Colonic mucosa (tissue), 4 donors: ENCODE data around the gene ZCCHC2. TPM values are rescaled to one million over a fixed set of nuclear protein-coding genes. Genes with fewer than 3 reads are reported as not detected.

Experiments used
- DNase-seq: peaks from one replicate; pipeline ENCODE4 v3.0.0-alpha.2; 2020
- H3K27ac ChIP-seq: fragments of 200-600 bp; one replicate; pipeline ENCODE4 v1.8.0; 2021
- H3K27me3 ChIP-seq: fragments of 200-600 bp; one replicate; pipeline ENCODE4 v1.8.0; 2021
- H3K36me3 ChIP-seq: fragments of 200-600 bp; one replicate; pipeline ENCODE4 v1.8.0; 2021
- H3K4me1 ChIP-seq: fragments of 200-600 bp; one replicate; pipeline ENCODE4 v1.8.0; 2021; ENCODE audit warnings: mild to moderate bottlenecking
- H3K4me3 ChIP-seq: fragments of 200-600 bp; one replicate; pipeline ENCODE4 v1.8.0; 2021
- H3K9ac ChIP-seq, 2 donors: one replicate each; pipeline ENCODE4 v1.7.0; 2013; ENCODE audit warnings: control low read depth in 2 of 2, low read depth in 2 of 2, low read length in 2 of 2
- H3K9me3 ChIP-seq: fragments of 200-600 bp; one replicate; pipeline ENCODE4 v1.8.0; 2021
- intact Hi-C: fragments of 100-400 bp; cut with DNase I; formaldehyde crosslinking; loops from one replicate; pipeline ENCODE4 v1.14.1; 2022
- total RNA-seq, 2 donors: library from RNA; stranded (reverse); fragmentation: NEBNext Ultra II Directional in 1 of 2; extraction: Animal tissue kit (Norgen Biotek cat#: 25700) in 1 of 2; gene quantifications; one replicate each; pipeline ENCODE4 v1.2.1, GENCODE V29; 2021
- TF ChIP-seq, protein P1 (sequence below): fragments of 200-600 bp; IDR thresholded peaks from one replicate; pipeline ENCODE4 v1.8.0; 2022; ENCODE audit warnings: antibody characterized with exemption, mild to moderate bottlenecking
- donor health status: healthy.
- donor health status: DM: no; HTN: no; CAD: no.
- donor health status: DM: no; HTN: no; CAD: no.

ZCCHC2 gene
- total RNA-seq, 2 donors from 2014 or later: 24.7 to 25.7 TPM

- intact Hi-C loops: no loop called here
- TF ChIP-seq, protein P1, sequence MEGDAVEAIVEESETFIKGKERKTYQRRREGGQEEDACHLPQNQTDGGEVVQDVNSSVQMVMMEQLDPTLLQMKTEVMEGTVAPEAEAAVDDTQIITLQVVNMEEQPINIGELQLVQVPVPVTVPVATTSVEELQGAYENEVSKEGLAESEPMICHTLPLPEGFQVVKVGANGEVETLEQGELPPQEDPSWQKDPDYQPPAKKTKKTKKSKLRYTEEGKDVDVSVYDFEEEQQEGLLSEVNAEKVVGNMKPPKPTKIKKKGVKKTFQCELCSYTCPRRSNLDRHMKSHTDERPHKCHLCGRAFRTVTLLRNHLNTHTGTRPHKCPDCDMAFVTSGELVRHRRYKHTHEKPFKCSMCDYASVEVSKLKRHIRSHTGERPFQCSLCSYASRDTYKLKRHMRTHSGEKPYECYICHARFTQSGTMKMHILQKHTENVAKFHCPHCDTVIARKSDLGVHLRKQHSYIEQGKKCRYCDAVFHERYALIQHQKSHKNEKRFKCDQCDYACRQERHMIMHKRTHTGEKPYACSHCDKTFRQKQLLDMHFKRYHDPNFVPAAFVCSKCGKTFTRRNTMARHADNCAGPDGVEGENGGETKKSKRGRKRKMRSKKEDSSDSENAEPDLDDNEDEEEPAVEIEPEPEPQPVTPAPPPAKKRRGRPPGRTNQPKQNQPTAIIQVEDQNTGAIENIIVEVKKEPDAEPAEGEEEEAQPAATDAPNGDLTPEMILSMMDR: no peak
- peaks cover 5% of the 10 kb centered on the region for H3K27me3 ChIP-seq
Measured at GRCh38 chr18:62602706-62603105, 79.9 kb downstream of the ZCCHC2 start.

DNA sequence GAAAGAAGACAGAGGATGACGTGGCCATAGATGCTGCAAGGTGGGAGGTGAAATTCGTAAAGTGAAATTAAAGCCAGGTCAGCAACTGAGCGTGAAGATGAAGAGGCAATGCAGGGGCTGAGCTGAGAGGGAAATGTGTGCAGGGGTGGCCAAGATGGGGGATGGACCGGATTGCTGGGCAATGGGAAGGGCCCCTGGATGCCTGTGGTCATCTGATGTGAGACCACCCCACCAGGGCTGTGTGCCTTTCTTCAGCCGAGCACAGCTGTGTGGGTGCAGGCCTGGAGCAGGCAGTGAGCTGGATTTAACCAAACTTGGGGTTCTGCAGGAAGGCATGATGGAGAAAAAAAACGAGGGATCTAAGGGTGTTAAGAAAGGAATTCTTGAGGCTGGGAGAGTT, 80.4 kb downstream of the ZCCHC2 start:
- Histone ChIP-seq H3K9me3 (no peaks in the 10 kb centered on the region), H3K4me1 (no peaks in the 10 kb centered on the region), H3K27me3 (peaks cover under 1% of the 10 kb centered on the region), H3K36me3 (no peaks in the 10 kb centered on the region), H3K27ac (no peak overlapping the region), H3K9ac (no peak overlapping the region), H3K4me3 (no peak overlapping the region)
- TF ChIP-seq, protein P1: no peak
- DNase-seq: no peak
- intact Hi-C loops: no loop called here

More at GRCh38 chr18:62602706-62603105, 79.9 kb downstream of the ZCCHC2 start:
- no peak overlapping the region for H3K4me3 ChIP-seq
- no peaks in the 10 kb centered on the region for H3K4me1 ChIP-seq
- H3K9ac ChIP-seq: no peak overlapping the region
- DNase-seq: no peak
- no peak overlapping the region for H3K27ac ChIP-seq
- H3K36me3 ChIP-seq: no peaks in the 10 kb centered on the region
- H3K9me3 ChIP-seq: no peaks in the 10 kb centered on the region

DNA sequence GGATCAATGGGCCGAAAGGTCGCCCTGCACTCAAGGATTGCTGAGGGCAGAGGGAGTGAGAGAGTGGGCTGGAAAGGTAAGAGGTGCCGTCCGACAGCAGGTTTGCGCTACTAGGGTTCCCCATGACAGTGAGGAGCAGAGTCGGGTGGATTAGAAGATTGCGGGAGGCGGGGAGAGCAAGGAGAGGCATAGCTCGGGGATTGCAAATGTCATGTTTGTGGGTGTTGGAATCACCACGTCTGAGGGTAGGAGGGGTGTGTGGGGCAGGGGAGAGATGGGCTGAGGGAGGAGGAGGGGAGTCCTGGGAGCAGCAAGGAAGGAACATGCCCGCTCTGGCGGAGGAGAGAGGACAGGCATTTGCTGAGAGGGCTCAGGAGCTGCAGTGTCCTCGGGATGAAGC, 81.2 kb downstream of the ZCCHC2 start:
- DNase-seq: no peak
- TF ChIP-seq, protein P1: no peak
- H3K9me3 ChIP-seq: no peaks in the 10 kb centered on the region
- H3K27ac ChIP-seq: no peak overlapping the region
- no peaks in the 10 kb centered on the region for H3K36me3 ChIP-seq
- no peak overlapping the region for H3K9ac ChIP-seq
- no peaks in the 10 kb centered on the region for H3K4me1 ChIP-seq
- no peaks in the 10 kb centered on the region for H3K27me3 ChIP-seq
- intact Hi-C loops: no loop called here
- no peak overlapping the region for H3K4me3 ChIP-seq

GRCh38 chr18:62605685-62606084, 82.9 kb downstream of the ZCCHC2 start:
- no peaks in the 10 kb centered on the region for H3K27me3 ChIP-seq
- H3K9ac ChIP-seq: no peak overlapping the region
- no peak for DNase-seq
- no peak overlapping the region for H3K4me3 ChIP-seq
- H3K36me3 ChIP-seq: no peaks in the 10 kb centered on the region
- H3K27ac ChIP-seq: no peak overlapping the region
- no peaks in the 10 kb centered on the region for H3K4me1 ChIP-seq
- intact Hi-C loops: no loop called here
- TF ChIP-seq, protein P1: no peak
- H3K9me3 ChIP-seq: no peaks in the 10 kb centered on the region

DNA sequence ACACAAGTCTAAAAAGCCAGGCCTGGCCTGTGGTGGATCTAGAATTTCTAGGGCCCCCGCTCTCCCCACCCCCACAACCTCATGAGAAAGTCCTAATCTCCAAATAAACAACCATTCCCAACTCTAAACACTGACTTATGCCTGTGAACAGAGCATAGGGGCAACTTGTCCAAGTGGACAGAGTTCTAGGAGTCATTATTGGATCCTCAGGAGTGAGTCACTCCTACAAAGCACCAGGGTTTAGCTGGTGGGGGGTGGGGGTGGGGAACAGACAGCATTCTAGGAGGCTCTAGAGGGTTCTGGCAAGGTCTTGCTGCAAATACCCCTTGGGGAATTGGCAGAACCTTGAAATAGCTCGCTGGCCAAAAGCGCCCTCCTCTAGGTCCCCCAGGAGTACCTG, 83.3 kb downstream of the ZCCHC2 start:
- Histone ChIP-seq H3K9ac (no peak overlapping the region), H3K36me3 (no peaks in the 10 kb centered on the region), H3K9me3 (no peaks in the 10 kb centered on the region), H3K4me3 (no peak overlapping the region), H3K4me1 (no peaks in the 10 kb centered on the region), H3K27ac (no peak overlapping the region), H3K27me3 (no peaks in the 10 kb centered on the region)
- no peak for DNase-seq
- intact Hi-C loops: no loop called here
- TF ChIP-seq, protein P1: no peak

- Histone ChIP-seq H3K4me3 (no peak overlapping the region), H3K27me3 (no peaks in the 10 kb centered on the region), H3K36me3 (no peaks in the 10 kb centered on the region), H3K4me1 (no peaks in the 10 kb centered on the region), H3K27ac (no peak overlapping the region), H3K9ac (no peak overlapping the region), H3K9me3 (no peaks in the 10 kb centered on the region)
- intact Hi-C loops: no loop called here
- no peak for DNase-seq
- TF ChIP-seq, protein P1: no peak
Measured at GRCh38 chr18:62607302-62607701, 84.5 kb downstream of the ZCCHC2 start.
